ENCODE measurements around the gene OXTR. TPM values are rescaled to one million over a fixed set of nuclear protein-coding genes. Genes with fewer than 3 reads are reported as not detected.

The OXTR gene
- total and polyA plus RNA-seq, 2 of the 4 experiments (the other 2 are of a cell fraction) = 42.8 to 56.1 TPM

DNA sequence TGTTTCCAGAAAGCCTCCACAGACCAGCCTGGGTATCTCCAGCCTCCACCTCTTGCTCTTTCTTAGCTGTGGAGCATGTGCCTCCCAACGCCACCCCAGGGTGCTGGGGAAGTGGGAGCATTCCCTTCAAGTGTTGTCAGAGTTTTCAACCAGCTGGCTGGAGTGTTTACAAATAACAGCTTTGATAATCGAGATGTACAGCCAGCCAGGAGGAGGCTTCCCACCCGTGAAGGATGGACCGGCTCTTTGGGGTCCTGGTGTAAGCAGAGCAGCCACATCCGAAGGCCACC, 8.5 kb upstream of the OXTR start:
- H4K8ac ChIP-seq (ENCODE audit: low read depth in 2 of 2, low read length in 2 of 2) = peak overlapping the region in 1 of 2 experiments; percentile 0; a peak in 1 of 4 replicates
- WGBS, 2 experiments (ENCODE audit: extremely low coverage in 2 of 2, insufficient read length in 1 of 2) = no CpG with 5 or more reads among the region's 5 CpGs
- peak overlapping the region; percentile 60 for H2AK9ac ChIP-seq (replicated peaks; ENCODE audit: low read depth, low read length, poor library complexity)
- H3K4ac ChIP-seq (ENCODE audit: low read depth, low read length) = peak overlapping the region; percentile 7; the same call in 1 of the 2 replicates
- intact Hi-C loops (cut with micrococcal nuclease) = no loop called here
- dilution Hi-C loops (cut with HindIII; ENCODE audit: low sequenced_read_pairs, unreplicated experiment) = no loop called here
- TF ChIP-seq MAZ (IDR thresholded peaks at IDR 0.05; ENCODE audit: borderline replicate concordance, low read depth, low read length) (no peak), RAD21 (IDR thresholded peaks at IDR 0.05; ENCODE audit: low read length) (no peak), NFE2L2 (IDR thresholded peaks at IDR 0.05; ENCODE audit: low read depth, low read length) (no peak), SMC3 (IDR thresholded peaks at IDR 0.05; ENCODE audit: low read depth, low read length) (no peak), MAFK (IDR thresholded peaks at IDR 0.05; ENCODE audit: low read depth, low read length) (no peak), FOS (IDR thresholded peaks at IDR 0.05; ENCODE audit: low read depth, low read length) (no peak), RFX5 (IDR thresholded peaks at IDR 0.05; ENCODE audit: low read depth, low read length) (no peak), CEBPB (IDR thresholded peaks at IDR 0.05; ENCODE audit: low read depth, low read length) (no peak), POLR2A (IDR thresholded peaks at IDR 0.05; ENCODE audit: low read depth, low read length) (no peak), BHLHE40 (IDR thresholded peaks at IDR 0.05; ENCODE audit: low read depth, low read length) (no peak), USF2 (IDR thresholded peaks at IDR 0.05; ENCODE audit: low read depth, low read length) (no peak), MXI1 (IDR thresholded peaks at IDR 0.05; ENCODE audit: borderline replicate concordance, low read depth, low read length) (no peak), RCOR1 (IDR thresholded peaks at IDR 0.05; ENCODE audit: insufficient replicate concordance, low read length) (no peak), ELK1 (IDR thresholded peaks at IDR 0.05; ENCODE audit: borderline replicate concordance, low read depth, low read length) (no peak), CHD1 (IDR thresholded peaks at IDR 0.05; ENCODE audit: low read depth, low read length) (no peak)
- TF ChIP-seq, protein P1, sequence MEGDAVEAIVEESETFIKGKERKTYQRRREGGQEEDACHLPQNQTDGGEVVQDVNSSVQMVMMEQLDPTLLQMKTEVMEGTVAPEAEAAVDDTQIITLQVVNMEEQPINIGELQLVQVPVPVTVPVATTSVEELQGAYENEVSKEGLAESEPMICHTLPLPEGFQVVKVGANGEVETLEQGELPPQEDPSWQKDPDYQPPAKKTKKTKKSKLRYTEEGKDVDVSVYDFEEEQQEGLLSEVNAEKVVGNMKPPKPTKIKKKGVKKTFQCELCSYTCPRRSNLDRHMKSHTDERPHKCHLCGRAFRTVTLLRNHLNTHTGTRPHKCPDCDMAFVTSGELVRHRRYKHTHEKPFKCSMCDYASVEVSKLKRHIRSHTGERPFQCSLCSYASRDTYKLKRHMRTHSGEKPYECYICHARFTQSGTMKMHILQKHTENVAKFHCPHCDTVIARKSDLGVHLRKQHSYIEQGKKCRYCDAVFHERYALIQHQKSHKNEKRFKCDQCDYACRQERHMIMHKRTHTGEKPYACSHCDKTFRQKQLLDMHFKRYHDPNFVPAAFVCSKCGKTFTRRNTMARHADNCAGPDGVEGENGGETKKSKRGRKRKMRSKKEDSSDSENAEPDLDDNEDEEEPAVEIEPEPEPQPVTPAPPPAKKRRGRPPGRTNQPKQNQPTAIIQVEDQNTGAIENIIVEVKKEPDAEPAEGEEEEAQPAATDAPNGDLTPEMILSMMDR (conservative IDR thresholded peaks at IDR 0.05; ENCODE audit: low read depth, low read length) = no peak
- no peaks in the 10 kb centered on the region for H4K20me1 ChIP-seq (ENCODE audit: insufficient read depth, low read length)
- ATAC-seq (ENCODE audit: low read depth) (no peak; the same call in 1 of the 2 replicates), DNase-seq (no peak)
- no peak overlapping the region for H3K9ac ChIP-seq (ENCODE audit: low read depth, low read length)
- H3K23ac ChIP-seq (ENCODE audit: low read depth, low read length) = no peak overlapping the region
- H3K27ac ChIP-seq (ENCODE audit: insufficient read depth, low read length) = no peak overlapping the region
- H2BK15ac ChIP-seq (ENCODE audit: low read depth, low read length) = no peak overlapping the region
- ChIA-PET CTCF (interaction anchor here (0.6 to 1.9 kb wide), 2 partner anchors 8 to 377 kb away, joined by 3 to 7 read pairs; partner anchors contain the start of gene OXTR), POLR2A (ENCODE audit: unreplicated experiment) (no interaction called here)
- H3K56ac ChIP-seq (ENCODE audit: extremely low read depth, insufficient read depth, low read length) = no peak overlapping the region
- peak overlapping the region; percentile 69 for H2BK5ac ChIP-seq (ENCODE audit: low read depth, low read length, poor library complexity, severe bottlenecking)
- H4K5ac ChIP-seq (ENCODE audit: low read depth, low read length) = no peak overlapping the region
- no peaks in the 10 kb centered on the region for H3K9me3 ChIP-seq (ENCODE audit: control insufficient read depth, insufficient read depth, low read length)
- H3K9me1 ChIP-seq (ENCODE audit: insufficient read depth, low read length) = 0 out of 2 replicates have a peak, but pooled peaks cover 6% of the 10 kb centered on the region
- in situ Hi-C loops (cut with MboI; ENCODE audit: low sequenced_read_pairs) = loop anchor here (10.0 to 25.0 kb wide), 2 partner anchors 187 to 534 kb away; partner anchors contain the start of gene RAD18
- BruUV-seq (replicated peaks) = no TSS peak
- no peaks in the 10 kb centered on the region for H3K27me3 ChIP-seq (ENCODE audit: control insufficient read depth, insufficient read depth, low read length)
- peak overlapping the region; percentile 52 for H2AFZ ChIP-seq (replicated peaks; ENCODE audit: low read length, poor library complexity)
- no peak overlapping the region; the same call in 1 of the 2 replicates for H3K18ac ChIP-seq (ENCODE audit: low read depth, low read length)
- no peak overlapping the region for H2AK5ac ChIP-seq (ENCODE audit: low read depth, low read length)
- H3K4me1 ChIP-seq (ENCODE audit: control insufficient read depth, insufficient read depth, low read length) = peaks cover 4% of the 10 kb centered on the region
- no peaks in the 10 kb centered on the region for H3K36me3 ChIP-seq (ENCODE audit: control insufficient read depth, insufficient read depth, low read length)
- peak overlapping the region; percentile 45; the same call in 1 of the 2 replicates for H3K14ac ChIP-seq (replicated peaks; ENCODE audit: low read depth, low read length)
- 0 out of 2 replicates have a peak overlapping the region, but pooled peaks have one; percentile 26 for H2BK120ac ChIP-seq (ENCODE audit: low read depth, low read length)
- H4K91ac ChIP-seq (ENCODE audit: insufficient read depth, low read depth, low read length) = no peak overlapping the region
- H2BK20ac ChIP-seq (ENCODE audit: low read depth, low read length) = no peak overlapping the region
- H3K79me1 ChIP-seq (ENCODE audit: low read depth in 1 of 2, low read length in 2 of 2) = no peaks in the 10 kb centered on the region
- no peak overlapping the region for H3K4me3 ChIP-seq (ENCODE audit: insufficient read depth, low read depth, low read length)
- no peak overlapping the region for H3K4me2 ChIP-seq (ENCODE audit: low read depth, low read length)

Measured in IMR-90 (cell line).